K562 treated with DMSO at 1 percent for 24 hours (cell line): Measurements from ENCODE around the gene LLGL2. TPM values are rescaled to one million over a fixed set of nuclear protein-coding genes. Genes with fewer than 3 reads are reported as not detected.

Experiments
- total RNA-seq: library from RNA; unstranded; fragments of 300-600 nt; gene quantifications from 2 replicates; pipeline ENCODE4 v1.2.3, GENCODE V29; 2022; ENCODE audit warnings: low read depth; ENCODE audit not compliant: insufficient read depth

LLGL2 gene, protein sequence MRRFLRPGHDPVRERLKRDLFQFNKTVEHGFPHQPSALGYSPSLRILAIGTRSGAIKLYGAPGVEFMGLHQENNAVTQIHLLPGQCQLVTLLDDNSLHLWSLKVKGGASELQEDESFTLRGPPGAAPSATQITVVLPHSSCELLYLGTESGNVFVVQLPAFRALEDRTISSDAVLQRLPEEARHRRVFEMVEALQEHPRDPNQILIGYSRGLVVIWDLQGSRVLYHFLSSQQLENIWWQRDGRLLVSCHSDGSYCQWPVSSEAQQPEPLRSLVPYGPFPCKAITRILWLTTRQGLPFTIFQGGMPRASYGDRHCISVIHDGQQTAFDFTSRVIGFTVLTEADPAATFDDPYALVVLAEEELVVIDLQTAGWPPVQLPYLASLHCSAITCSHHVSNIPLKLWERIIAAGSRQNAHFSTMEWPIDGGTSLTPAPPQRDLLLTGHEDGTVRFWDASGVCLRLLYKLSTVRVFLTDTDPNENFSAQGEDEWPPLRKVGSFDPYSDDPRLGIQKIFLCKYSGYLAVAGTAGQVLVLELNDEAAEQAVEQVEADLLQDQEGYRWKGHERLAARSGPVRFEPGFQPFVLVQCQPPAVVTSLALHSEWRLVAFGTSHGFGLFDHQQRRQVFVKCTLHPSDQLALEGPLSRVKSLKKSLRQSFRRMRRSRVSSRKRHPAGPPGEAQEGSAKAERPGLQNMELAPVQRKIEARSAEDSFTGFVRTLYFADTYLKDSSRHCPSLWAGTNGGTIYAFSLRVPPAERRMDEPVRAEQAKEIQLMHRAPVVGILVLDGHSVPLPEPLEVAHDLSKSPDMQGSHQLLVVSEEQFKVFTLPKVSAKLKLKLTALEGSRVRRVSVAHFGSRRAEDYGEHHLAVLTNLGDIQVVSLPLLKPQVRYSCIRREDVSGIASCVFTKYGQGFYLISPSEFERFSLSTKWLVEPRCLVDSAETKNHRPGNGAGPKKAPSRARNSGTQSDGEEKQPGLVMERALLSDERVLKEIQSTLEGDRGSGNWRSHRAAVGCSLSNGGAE
- 36.0 and 45.7 TPM in 2 replicates for total RNA-seq

DNA sequence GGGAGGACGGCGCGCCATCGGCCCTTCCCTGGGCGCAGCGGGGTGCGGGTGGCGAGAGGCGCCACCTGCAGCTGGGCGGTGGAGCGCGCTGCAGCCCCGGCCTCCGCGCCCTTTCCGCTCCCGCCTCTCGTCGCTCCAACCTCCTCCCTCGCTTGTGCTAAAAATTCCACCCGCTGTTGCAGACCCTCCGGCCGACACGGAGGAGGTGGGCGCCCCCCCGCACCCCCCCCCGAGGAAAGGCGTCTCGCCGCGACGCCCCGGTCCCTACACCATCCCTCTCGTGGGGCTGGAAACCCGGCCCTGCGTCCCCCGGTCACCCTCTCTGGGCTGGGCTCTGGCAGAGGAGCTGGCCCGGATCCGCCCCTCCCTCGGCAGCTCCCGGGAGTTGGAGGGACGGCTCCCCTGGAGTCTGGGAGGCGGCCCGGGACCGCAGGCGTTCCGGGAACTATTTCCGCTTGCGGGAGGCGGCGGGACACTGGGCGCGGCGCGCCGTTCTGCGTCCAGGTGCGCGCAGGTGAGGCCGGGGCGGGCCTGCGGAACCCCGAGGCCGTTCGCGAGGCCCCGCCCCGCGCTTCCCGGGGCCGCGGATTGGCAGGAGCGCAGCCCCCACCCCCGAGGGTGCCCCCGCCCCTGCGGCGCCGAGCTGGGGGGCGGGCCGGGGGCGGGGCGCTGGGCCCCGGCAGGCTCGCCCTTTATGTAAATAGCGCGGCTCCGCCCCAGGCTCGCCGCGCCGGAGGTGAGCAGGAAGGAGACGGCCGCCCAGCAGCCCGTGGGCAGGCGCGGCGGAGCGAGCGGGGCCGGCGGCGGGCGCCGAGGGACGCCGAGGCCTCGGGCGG lies at the start of gene LLGL2:
Gene LLGL2, plus strand, starts transcription at position 728 of the 836 bp plus-strand sequence. CDS start 17,730 bp downstream, outside the sequence.

DNA sequence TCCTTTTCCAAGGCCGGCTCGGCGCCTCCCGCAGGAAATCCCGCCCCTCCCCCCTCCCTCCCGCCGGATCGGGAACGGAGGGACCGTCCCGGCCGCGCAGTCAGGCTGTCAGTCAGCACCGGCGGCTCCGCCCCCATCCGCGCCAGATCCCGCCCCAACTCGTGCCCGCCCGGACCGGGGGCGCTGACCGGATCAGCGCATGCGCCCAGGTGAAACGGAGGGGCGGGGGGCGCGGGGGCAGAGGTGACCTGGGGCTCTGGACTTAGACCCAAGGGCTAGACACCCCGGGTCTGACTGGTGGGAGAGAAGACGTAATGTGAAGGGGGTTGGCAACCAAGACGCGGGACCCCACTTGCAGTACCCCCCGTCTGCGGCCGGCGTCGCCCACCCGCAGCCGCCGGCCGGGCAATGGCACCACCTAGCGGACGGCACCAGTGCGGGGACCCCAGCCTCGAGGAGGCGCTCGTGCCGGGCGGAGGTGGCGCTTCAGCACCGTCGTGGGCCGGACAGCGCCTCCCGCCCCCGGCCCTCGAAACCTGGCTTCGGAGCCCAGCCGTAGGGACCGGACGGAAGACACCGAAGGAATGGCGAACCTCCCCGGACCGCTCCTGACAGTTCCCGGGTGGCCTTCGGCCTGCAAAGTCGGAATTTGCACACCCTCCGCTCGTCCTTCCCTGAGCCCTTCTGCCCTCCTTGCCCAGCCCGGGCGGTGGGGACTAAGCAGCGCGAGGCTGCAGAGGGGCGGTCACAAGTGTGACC lies 9.8 kb upstream of the LLGL2 start, which contains the start of gene CASKIN2:
Gene CASKIN2, minus strand, starts transcription at position 42 of the 759 bp plus-strand sequence. CDS start 1,733 bp downstream, outside the sequence.

DNA sequence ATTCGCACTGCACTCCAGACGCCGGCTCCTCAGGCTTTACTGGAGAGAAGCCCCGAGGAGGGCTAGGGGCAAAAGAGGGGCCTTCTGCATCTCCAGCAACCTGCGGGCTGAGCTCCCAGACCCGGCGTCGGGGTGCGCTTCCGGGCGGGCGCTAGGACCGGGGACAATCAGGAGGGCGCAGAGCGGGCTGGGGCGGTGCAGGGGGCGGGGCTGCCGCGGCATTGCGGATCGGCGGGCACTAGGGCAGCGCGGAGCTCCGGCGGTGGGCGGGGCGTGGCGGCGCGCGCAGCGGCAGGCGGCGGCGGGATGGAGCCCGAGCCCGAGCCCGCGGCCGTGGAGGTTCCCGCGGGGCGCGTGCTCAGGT lies 9.3 kb upstream of the LLGL2 start, which contains the start of gene TSEN54:
Gene TSEN54, plus strand, starts transcription at position 274 of the 364 bp plus-strand sequence. Its CDS starts 33 bp downstream, at position 307.

DNA sequence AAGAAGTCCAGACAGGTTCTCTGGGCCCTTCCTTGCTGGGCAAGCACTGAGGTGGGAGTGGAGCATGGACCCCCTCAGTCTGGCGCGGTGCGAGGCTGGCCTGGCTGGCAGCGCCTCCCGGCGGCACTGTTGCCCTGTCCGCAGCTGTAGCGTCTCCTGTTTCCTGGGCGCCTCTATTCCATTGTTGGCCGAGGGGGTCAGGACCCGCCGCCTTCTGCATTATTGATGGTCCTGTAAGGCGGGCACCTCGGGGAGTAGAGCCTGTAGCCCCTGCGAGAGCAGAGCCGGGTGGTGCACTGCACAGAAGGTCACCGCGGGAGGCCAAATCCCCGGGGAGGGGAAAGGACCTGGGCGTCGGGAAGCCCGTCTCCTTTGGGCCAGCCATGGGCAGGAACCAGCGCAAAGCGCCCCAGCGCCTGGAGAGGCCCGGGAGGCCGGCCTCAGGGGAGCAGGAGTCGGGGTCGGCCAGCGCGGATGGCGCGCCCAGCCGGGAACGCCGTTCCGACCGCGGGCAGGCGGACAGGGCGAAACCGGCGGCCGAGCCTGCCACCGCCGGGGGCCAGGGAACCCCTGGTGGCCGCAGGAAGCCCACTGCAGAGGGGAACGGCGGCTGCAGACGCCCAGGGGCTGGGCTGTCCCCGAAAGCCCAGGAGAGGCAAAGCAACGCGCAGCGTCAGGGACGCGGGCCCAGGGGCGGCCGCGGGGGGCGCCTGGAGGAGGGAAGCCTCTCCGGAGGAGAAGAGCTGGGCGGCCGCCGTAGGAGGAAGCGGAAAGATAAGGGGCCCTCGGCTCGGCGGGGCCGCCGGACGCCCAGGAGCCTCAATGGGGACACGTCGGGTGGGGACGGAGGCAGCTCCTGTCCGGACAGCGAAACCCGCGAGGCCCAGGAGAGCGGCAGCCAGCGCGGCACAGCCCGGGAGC lies 62.4 kb downstream of the LLGL2 start, which contains the start of gene MYO15B:
Gene MYO15B, plus strand, starts transcription at position 126 of the 921 bp plus-strand sequence. Its CDS starts 258 bp downstream, at position 384.

Other genes with a start within 250 kb of the LLGL2 start
- 28.8 and 29.6 TPM in 2 replicates for gene SLC25A19, start 236.3 kb upstream of the LLGL2 start, total RNA-seq
- 105 and 109 TPM in 2 replicates for gene GRB2, start 120.0 kb upstream of the LLGL2 start, total RNA-seq
- 46.2 and 54.0 TPM in 2 replicates for gene TMEM94, start 69.1 kb upstream of the LLGL2 start, total RNA-seq
- 7.8 and 9.1 TPM in 2 replicates for gene CASKIN2, start 10.2 kb upstream of the LLGL2 start, total RNA-seq
- gene TSEN54, start 9.2 kb upstream of the LLGL2 start, total RNA-seq: 35.8 and 49.7 TPM in 2 replicates
- gene MYO15B, start 62.1 kb downstream of the LLGL2 start, total RNA-seq: 0.79 and 3.9 TPM in 2 replicates
- 0.06 TPM in 1 of 2 replicates, not detected in the other for gene SMIM5, start 107.7 kb downstream of the LLGL2 start, total RNA-seq
- gene RECQL5, start 141.5 kb downstream of the LLGL2 start, total RNA-seq: 24.5 and 26.8 TPM in 2 replicates
- gene SAP30BP, start 141.6 kb downstream of the LLGL2 start, total RNA-seq: 50.7 and 61.1 TPM in 2 replicates
- gene ITGB4, start 195.8 kb downstream of the LLGL2 start, total RNA-seq: 2.5 and 3.3 TPM in 2 replicates
- gene GALK1, start 239.5 kb downstream of the LLGL2 start, total RNA-seq: 95.1 and 125 TPM in 2 replicates